Measurements from ENCODE around the gene INPP5K. TPM values are rescaled to one million over a fixed set of nuclear protein-coding genes. Genes with fewer than 3 reads are reported as not detected.
"Not testable (repeated sequence)": the region's sequence is repeated elsewhere in the genome, so short reads cannot be mapped to it uniquely, and the experiment has no call there.

Gene INPP5K
- total RNA-seq (29.7 TPM), polyA plus RNA-seq (37.2 TPM)

- H3K4me1 ChIP-seq (ENCODE audit: insufficient read depth) = no peaks in the 10 kb centered on the region
- no peaks in the 10 kb centered on the region for H3K36me3 ChIP-seq (ENCODE audit: insufficient read depth)
Observed at GRCh38 chr17:1516388-1517161, at the start of gene INPP5K. Gene INPP5K, minus strand, starts transcription at chr17:1516612. Its CDS starts 113 bp downstream, at chr17:1516499.

GRCh38 chr17:1565877-1566276, 49.5 kb upstream of the INPP5K start:
- Histone ChIP-seq H3K27ac (ENCODE audit: low read depth) (no peak overlapping the region), H3K4me1 (ENCODE audit: insufficient read depth) (no peaks in the 10 kb centered on the region), H3K4me3 (ENCODE audit: low read depth, low read length) (no peak overlapping the region), H3K36me3 (ENCODE audit: insufficient read depth) (no peaks in the 10 kb centered on the region)
- WGBS = 61% methylated on average over 6 of the region's 6 CpGs
- DNase-seq (ENCODE audit: extremely low spot score) = no peak

More at GRCh38 chr17:1516388-1517161, at the start of gene INPP5K:
- H3K27ac ChIP-seq (ENCODE audit: low read depth) = peak within 1 kb of the TSS; percentile 95
- under 1% methylated on average over 91 of the region's 91 CpGs for WGBS
- peak; percentile 92 for DNase-seq (ENCODE audit: extremely low spot score)
- peak within 1 kb of the TSS; percentile 72 for H3K4me3 ChIP-seq (ENCODE audit: low read depth, low read length)

- no peak for DNase-seq (ENCODE audit: extremely low spot score)
- 66% methylated on average over 19 of the region's 19 CpGs for WGBS
- H3K4me1 ChIP-seq (ENCODE audit: insufficient read depth) = no peaks in the 10 kb centered on the region
- no peaks in the 10 kb centered on the region for H3K36me3 ChIP-seq (ENCODE audit: insufficient read depth)
- H3K27ac ChIP-seq (ENCODE audit: low read depth) = no peak overlapping the region
- H3K4me3 ChIP-seq (ENCODE audit: low read depth, low read length) = no peak overlapping the region
Observed at GRCh38 chr17:1563786-1564613, 47.6 kb upstream of the INPP5K start.

GRCh38 chr17:1563471-1563785, 47.0 kb upstream of the INPP5K start:
- not testable (repeated sequence) for H3K4me3 ChIP-seq (ENCODE audit: low read depth, low read length); DNase-seq (ENCODE audit: extremely low spot score); H3K4me1 ChIP-seq (ENCODE audit: insufficient read depth); H3K36me3 ChIP-seq (ENCODE audit: insufficient read depth); H3K27ac ChIP-seq (ENCODE audit: low read depth)
- WGBS = 88% methylated on average over 15 of the region's 15 CpGs

GRCh38 chr17:1562176-1562643, 45.8 kb upstream of the INPP5K start:
- Histone ChIP-seq H3K4me1 (ENCODE audit: insufficient read depth) (no peaks in the 10 kb centered on the region), H3K4me3 (ENCODE audit: low read depth, low read length) (peak overlapping the region; percentile 89), H3K27ac (ENCODE audit: low read depth) (peak overlapping the region; percentile 81), H3K36me3 (ENCODE audit: insufficient read depth) (no peaks in the 10 kb centered on the region)
- DNase-seq (ENCODE audit: extremely low spot score) = no peak
- WGBS = under 1% methylated on average over 62 of the region's 62 CpGs

GRCh38 chr17:1561420-1562175, 45.2 kb upstream of the INPP5K start:
- Histone ChIP-seq H3K4me3 (ENCODE audit: low read depth, low read length) (peak overlapping the region; percentile 89), H3K36me3 (ENCODE audit: insufficient read depth) (no peaks in the 10 kb centered on the region), H3K27ac (ENCODE audit: low read depth) (no peak overlapping the region), H3K4me1 (ENCODE audit: insufficient read depth) (no peaks in the 10 kb centered on the region)
- WGBS = 6% methylated on average over 47 of the region's 47 CpGs
- no peak for DNase-seq (ENCODE audit: extremely low spot score)

GRCh38 chr17:1560858-1561355, 44.5 kb upstream of the INPP5K start:
- no peak for DNase-seq (ENCODE audit: extremely low spot score)
- WGBS = 74% methylated on average over 7 of the region's 7 CpGs
- Histone ChIP-seq H3K4me1 (ENCODE audit: insufficient read depth) (no peaks in the 10 kb centered on the region), H3K27ac (ENCODE audit: low read depth) (no peak overlapping the region), H3K4me3 (ENCODE audit: low read depth, low read length) (no peak overlapping the region), H3K36me3 (ENCODE audit: insufficient read depth) (no peaks in the 10 kb centered on the region)

GRCh38 chr17:1560101-1560857, 43.9 kb upstream of the INPP5K start:
- DNase-seq (ENCODE audit: extremely low spot score) = no peak
- Histone ChIP-seq H3K4me3 (ENCODE audit: low read depth, low read length) (no peak overlapping the region), H3K4me1 (ENCODE audit: insufficient read depth) (no peaks in the 10 kb centered on the region), H3K27ac (ENCODE audit: low read depth) (no peak overlapping the region), H3K36me3 (ENCODE audit: insufficient read depth) (no peaks in the 10 kb centered on the region)
- 71% methylated on average over 22 of the region's 22 CpGs for WGBS

- 75% methylated on average over 10 of the region's 10 CpGs for WGBS
- DNase-seq (ENCODE audit: extremely low spot score) = no peak
- Histone ChIP-seq H3K27ac (ENCODE audit: low read depth) (no peak overlapping the region), H3K4me1 (ENCODE audit: insufficient read depth) (no peaks in the 10 kb centered on the region), H3K36me3 (ENCODE audit: insufficient read depth) (no peaks in the 10 kb centered on the region), H3K4me3 (ENCODE audit: low read depth, low read length) (no peak overlapping the region)
Observed at GRCh38 chr17:1559047-1560043, 42.9 kb upstream of the INPP5K start.

GRCh38 chr17:1558401-1558800, 42.0 kb upstream of the INPP5K start:
- H3K4me3 ChIP-seq (ENCODE audit: low read depth, low read length) = no peak overlapping the region
- no peaks in the 10 kb centered on the region for H3K36me3 ChIP-seq (ENCODE audit: insufficient read depth)
- 65% methylated on average over 3 of the region's 3 CpGs for WGBS
- DNase-seq (ENCODE audit: extremely low spot score) = no peak
- H3K27ac ChIP-seq (ENCODE audit: low read depth) = no peak overlapping the region
- H3K4me1 ChIP-seq (ENCODE audit: insufficient read depth) = no peaks in the 10 kb centered on the region

- 82% methylated on average over 22 of the region's 22 CpGs for WGBS
- no peaks in the 10 kb centered on the region for H3K4me1 ChIP-seq (ENCODE audit: insufficient read depth)
Observed at GRCh38 chr17:1557355-1558095, 41.1 kb upstream of the INPP5K start.

More at GRCh38 chr17:1557355-1558095, 41.1 kb upstream of the INPP5K start:
- Histone ChIP-seq H3K27ac (ENCODE audit: low read depth) (no peak overlapping the region), H3K36me3 (ENCODE audit: insufficient read depth) (no peaks in the 10 kb centered on the region), H3K4me3 (ENCODE audit: low read depth, low read length) (no peak overlapping the region)
- DNase-seq (ENCODE audit: extremely low spot score) = no peak

All from urinary bladder (tissue), 4 donors.